ENCODE measurements around the gene UBE2H. TPM values are rescaled to one million over a fixed set of nuclear protein-coding genes. Genes with fewer than 3 reads are reported as not detected.
A peak's percentile ranks its signal among the peaks of the same experiment; 100 is the strongest.

UBE2H gene
- polyA plus RNA-seq, 1 of the 3 experiments (the other 2 are of a cell fraction): 129 TPM

DNA sequence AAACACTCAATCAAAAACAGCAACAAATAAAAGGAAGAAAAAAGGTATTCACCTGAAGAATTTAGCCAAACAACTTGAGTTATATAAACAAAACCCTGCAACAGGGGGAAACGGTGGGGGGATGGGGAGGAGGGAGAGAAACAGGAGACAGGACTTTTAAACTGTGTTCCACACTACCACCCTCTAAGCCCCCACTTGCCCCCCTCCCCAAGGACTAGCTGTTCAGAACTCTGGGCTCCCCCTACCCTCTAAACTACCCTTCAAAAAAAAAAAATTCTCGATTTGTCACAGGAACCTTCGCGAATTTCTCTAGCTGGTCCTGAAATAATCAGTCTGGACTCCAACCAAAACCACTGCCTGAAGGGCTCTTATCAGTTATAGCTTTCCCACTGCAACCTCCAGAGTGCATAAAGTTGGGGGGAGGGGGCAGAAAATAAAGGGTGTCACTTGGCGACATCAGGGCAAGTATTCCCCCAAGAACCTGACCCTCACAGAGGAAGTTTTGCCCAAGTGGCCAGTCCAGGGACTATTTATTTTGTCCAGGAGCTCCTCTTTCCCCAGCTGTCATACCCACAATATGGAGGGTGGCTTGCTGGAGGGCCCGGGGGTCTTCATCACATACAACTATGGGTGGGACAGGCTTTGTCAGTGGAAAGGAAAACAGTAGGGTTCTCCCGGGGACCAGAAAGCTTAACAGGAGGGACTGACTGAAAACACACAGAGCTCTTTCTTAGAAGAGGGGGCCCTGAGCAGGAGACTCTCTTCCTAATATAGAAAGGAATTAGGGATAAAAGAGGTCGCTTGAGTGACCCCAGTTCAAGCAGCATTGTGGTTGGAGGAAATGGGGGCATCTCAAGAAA lies 1.3 kb downstream of the UBE2H start:
- Histone ChIP-seq H3K9ac (peak overlapping the region; percentile 83), H3K9me2 (no peaks in the 10 kb centered on the region), H3K4me3 (ENCODE audit: low read depth in 2 of 2, low read length in 1 of 2) (peak overlapping the region; percentile 78 to 86), H3K79me2 (ENCODE audit: insufficient read depth) (peaks cover 63% of the 10 kb centered on the region), H3K27ac (ENCODE audit: low read depth in 2 of 2, low read length in 1 of 2) (peak overlapping the region; percentile 90 to 97), H3F3A (replicated peaks; ENCODE audit: insufficient read depth) (peaks cover 46% of the 10 kb centered on the region), H2AFZ (ENCODE audit: low read depth) (no peak overlapping the region), H4K20me1 (ENCODE audit: insufficient read depth) (peaks cover 23% of the 10 kb centered on the region), H3K36me3 (replicated peaks in 1 of 2; ENCODE audit: control insufficient read depth in 1 of 2, insufficient read depth in 2 of 2, low read length in 1 of 2) (peaks cover 0 to 16% of the 10 kb centered on the region in 2 experiments), H3K27me3 (ENCODE audit: insufficient read depth) (no peaks in the 10 kb centered on the region), H3K9me3 (no peaks in the 10 kb centered on the region), H3K4me1 (ENCODE audit: control insufficient read depth in 1 of 2, insufficient read depth in 2 of 2, low read depth in 1 of 2, low read length in 1 of 2) (peaks cover 14 to 20% of the 10 kb centered on the region in 2 experiments), H3K4me2 (peak overlapping the region; percentile 83)
- DNase-seq: peak; percentile 69
- POLR2A ChIA-PET: interaction anchor here (1.2 kb wide), 2 partner anchors 99 to 204 kb away, joined by 3 to 5 read pairs; no protein-coding TSS in a partner anchor
- CTCF ChIA-PET: interaction anchor here (0.6 to 5.8 kb wide), 21 partner anchors 8 to 481 kb away, joined by 3 to 35 read pairs (median 3); no protein-coding TSS in a partner anchor
- TF ChIP-seq TCF12 (IDR thresholded peaks at IDR 0.05) (peak; percentile 3; the same call in 1 of the 2 replicates), MXI1 (IDR thresholded peaks at IDR 0.05; ENCODE audit: low read depth, low read length) (peak; percentile 74; the same call in 1 of the 2 replicates), GABPA (IDR thresholded peaks at IDR 0.05; ENCODE audit: low read depth) (no peak), NFIC (IDR thresholded peaks at IDR 0.05; ENCODE audit: borderline replicate concordance) (peak; percentile 9; the same call in 1 of the 2 replicates), CHD2 (IDR thresholded peaks at IDR 0.05; ENCODE audit: low read length, partially characterized antibody) (peak; percentile 66), TEAD4 (IDR thresholded peaks at IDR 0.05; ENCODE audit: borderline replicate concordance, insufficient read depth) (no peak), RFX5 (IDR thresholded peaks at IDR 0.05; ENCODE audit: low read length) (no peak), GATA2 (CRISPR knock-in tag; IDR thresholded peaks at IDR 0.05) (0 out of 2 replicates have a peak, but pooled peaks have one; percentile 48), ELF1 (IDR thresholded peaks at IDR 0.05) (peak; percentile 22; the same call in 1 of the 2 replicates), POLR2AphosphoS5 (IDR thresholded peaks at IDR 0.05; ENCODE audit: low read depth, low read length) (peak; percentile 37; the same call in 1 of the 2 replicates), EP300 (IDR thresholded peaks at IDR 0.05; ENCODE audit: borderline replicate concordance in 1 of 2, low read depth in 1 of 2, low read length in 1 of 2) (no peak), SIN3A (IDR thresholded peaks at IDR 0.05; ENCODE audit: borderline replicate concordance, low read depth, low read length) (peak; percentile 88), TAF1 (IDR thresholded peaks at IDR 0.05; ENCODE audit: borderline replicate concordance, low read depth, low read length) (no peak)
- TF ChIP-seq, protein P1, sequence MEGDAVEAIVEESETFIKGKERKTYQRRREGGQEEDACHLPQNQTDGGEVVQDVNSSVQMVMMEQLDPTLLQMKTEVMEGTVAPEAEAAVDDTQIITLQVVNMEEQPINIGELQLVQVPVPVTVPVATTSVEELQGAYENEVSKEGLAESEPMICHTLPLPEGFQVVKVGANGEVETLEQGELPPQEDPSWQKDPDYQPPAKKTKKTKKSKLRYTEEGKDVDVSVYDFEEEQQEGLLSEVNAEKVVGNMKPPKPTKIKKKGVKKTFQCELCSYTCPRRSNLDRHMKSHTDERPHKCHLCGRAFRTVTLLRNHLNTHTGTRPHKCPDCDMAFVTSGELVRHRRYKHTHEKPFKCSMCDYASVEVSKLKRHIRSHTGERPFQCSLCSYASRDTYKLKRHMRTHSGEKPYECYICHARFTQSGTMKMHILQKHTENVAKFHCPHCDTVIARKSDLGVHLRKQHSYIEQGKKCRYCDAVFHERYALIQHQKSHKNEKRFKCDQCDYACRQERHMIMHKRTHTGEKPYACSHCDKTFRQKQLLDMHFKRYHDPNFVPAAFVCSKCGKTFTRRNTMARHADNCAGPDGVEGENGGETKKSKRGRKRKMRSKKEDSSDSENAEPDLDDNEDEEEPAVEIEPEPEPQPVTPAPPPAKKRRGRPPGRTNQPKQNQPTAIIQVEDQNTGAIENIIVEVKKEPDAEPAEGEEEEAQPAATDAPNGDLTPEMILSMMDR (IDR thresholded peaks at IDR 0.05): no peak; the same call in 1 of the 2 replicates
- TF ChIP-seq, protein P2, sequence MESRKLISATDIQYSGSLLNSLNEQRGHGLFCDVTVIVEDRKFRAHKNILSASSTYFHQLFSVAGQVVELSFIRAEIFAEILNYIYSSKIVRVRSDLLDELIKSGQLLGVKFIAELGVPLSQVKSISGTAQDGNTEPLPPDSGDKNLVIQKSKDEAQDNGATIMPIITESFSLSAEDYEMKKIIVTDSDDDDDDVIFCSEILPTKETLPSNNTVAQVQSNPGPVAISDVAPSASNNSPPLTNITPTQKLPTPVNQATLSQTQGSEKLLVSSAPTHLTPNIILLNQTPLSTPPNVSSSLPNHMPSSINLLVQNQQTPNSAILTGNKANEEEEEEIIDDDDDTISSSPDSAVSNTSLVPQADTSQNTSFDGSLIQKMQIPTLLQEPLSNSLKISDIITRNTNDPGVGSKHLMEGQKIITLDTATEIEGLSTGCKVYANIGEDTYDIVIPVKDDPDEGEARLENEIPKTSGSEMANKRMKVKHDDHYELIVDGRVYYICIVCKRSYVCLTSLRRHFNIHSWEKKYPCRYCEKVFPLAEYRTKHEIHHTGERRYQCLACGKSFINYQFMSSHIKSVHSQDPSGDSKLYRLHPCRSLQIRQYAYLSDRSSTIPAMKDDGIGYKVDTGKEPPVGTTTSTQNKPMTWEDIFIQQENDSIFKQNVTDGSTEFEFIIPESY (IDR thresholded peaks at IDR 0.05; ENCODE audit: borderline replicate concordance, low read depth): no peak
- TF ChIP-seq, protein P3, sequence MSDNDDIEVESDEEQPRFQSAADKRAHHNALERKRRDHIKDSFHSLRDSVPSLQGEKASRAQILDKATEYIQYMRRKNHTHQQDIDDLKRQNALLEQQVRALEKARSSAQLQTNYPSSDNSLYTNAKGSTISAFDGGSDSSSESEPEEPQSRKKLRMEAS (IDR thresholded peaks at IDR 0.05; ENCODE audit: low read depth): no peak
- whole genome bisulfite sequencing (ENCODE audit: low lambda C conversion rate): under 1% methylated on average over 8 of the region's 8 CpGs

Measured in SK-N-SH (cell line).